ENCODE results near the gene YLPM1.

Gene YLPM1

DNA sequence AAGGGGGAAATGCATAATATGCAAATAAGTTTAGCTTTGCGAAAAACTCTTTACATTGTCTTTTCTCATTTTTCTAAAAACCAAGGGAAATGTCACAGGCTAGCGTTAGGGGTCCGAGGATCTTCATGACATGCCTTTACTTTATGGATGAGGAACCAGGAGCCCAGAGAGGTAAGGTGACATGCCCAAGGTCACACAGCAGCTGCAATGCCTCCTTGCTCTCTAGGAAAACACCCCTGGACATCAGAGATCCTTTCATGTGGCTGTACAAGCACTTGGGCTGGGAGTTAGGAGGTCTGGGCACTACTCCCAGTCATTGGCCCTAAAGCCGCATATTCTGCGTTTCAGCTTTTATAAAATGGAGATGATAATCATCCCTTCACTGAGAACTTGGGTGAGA is 112.1 kb downstream of the YLPM1 start:
- no peak overlapping the region for H3K4me3 ChIP-seq (replicated peaks; ENCODE audit: low read depth, low read length)
- TF ChIP-seq, protein P1, sequence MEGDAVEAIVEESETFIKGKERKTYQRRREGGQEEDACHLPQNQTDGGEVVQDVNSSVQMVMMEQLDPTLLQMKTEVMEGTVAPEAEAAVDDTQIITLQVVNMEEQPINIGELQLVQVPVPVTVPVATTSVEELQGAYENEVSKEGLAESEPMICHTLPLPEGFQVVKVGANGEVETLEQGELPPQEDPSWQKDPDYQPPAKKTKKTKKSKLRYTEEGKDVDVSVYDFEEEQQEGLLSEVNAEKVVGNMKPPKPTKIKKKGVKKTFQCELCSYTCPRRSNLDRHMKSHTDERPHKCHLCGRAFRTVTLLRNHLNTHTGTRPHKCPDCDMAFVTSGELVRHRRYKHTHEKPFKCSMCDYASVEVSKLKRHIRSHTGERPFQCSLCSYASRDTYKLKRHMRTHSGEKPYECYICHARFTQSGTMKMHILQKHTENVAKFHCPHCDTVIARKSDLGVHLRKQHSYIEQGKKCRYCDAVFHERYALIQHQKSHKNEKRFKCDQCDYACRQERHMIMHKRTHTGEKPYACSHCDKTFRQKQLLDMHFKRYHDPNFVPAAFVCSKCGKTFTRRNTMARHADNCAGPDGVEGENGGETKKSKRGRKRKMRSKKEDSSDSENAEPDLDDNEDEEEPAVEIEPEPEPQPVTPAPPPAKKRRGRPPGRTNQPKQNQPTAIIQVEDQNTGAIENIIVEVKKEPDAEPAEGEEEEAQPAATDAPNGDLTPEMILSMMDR (IDR thresholded peaks at IDR 0.05; ENCODE audit: low read depth, low read length, missing control alignments), result no peak
- DNase-seq (ENCODE audit: extremely low read depth, low read depth), result no peak

DNA sequence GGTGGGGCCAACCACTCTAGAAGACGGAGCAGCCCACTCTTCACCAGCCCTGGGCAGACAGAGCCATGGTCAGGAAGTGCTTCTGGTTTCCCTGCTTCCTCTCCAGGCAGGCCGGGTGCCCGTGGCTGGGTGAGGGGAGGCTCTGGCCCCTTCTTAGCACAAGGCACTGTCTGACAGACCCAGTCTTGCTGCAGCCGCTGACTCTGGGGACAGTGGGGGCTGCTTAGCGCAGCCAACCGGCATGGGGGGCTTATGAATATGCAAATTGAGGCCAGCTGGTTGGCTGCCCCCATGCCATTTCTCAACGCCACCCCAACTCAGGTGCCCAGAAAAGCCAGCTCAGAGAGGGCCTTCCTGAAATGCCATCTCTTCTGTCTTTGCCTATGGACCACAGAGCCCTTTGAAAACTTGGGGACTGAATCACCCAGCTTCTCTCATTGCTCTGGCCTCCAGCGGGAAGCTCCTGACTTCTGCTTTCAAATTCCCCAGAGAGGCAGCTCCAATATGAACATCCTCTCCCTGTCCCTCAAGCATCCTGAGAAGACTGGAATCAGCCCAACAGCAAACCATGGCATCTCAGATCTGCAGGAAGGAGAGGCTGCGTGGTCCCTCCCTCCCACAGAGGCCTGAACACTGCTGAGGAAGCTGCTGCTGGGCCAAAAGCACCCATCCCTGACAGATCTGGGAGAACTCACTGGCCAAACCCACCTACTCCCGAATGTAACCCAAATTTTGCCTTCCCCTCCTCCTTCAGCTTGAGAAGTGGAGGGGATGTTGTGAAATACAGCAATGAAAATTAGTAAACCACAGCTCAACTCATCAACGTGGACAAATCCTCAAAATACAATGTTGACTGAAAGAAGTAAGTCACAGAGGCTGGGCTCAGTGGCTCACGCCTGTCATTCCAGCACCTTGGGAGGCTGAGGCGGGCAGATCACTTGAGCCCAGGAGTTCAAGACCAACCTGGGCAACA is 113.1 kb downstream of the YLPM1 start, which contains the start of gene PROX2:
PROX2 (minus strand) TSS at position 205 of the 973 bp plus-strand sequence. CDS start 12,311 bp downstream, outside the sequence.
- TF ChIP-seq, protein P1 (IDR thresholded peaks at IDR 0.05; ENCODE audit: low read depth, low read length, missing control alignments), result no peak
- H3K4me3 ChIP-seq (replicated peaks; ENCODE audit: low read depth, low read length), result no peak within 1 kb of the TSS
- no peak for DNase-seq (ENCODE audit: extremely low read depth, low read depth)

DNA sequence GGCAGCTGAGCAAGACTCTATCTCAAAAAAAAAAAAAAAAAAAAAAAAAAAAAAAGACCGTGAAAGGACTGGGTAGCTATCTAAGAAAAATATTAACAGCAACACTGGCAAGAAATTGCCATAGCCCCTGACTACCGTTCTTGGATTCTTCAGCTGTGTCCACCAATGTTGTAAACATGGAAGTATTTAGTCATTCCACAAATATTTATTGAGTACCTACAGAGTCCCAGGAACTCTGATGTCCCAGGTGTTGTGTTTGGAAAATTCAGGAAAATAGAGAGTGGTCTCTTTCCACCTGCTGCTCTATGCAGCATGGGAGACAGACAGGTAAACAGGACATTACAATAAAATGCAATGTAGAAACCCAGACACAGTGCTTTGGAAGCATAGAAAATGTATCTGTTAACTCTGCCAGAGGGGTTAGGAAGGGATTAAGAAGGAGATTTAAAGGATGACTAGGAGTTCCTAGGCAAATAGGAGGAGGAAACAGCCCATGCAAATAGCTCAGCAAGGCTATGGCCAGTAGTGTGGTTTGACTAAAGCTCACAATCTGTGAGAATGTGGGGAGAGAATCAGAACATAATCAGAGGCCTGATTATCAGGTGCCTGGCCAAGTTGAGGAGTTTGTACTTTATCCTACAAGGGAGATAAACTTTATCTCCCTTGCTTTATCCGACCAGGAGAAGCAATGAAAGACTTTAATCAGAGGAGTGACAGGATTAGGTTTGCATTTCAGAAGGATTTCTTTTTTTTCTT is 116.5 kb downstream of the YLPM1 start:
- no peak overlapping the region for H3K4me3 ChIP-seq (replicated peaks; ENCODE audit: low read depth, low read length)
- TF ChIP-seq, protein P1 (IDR thresholded peaks at IDR 0.05; ENCODE audit: low read depth, low read length, missing control alignments), result no peak
- DNase-seq (ENCODE audit: extremely low read depth, low read depth), result no peak

DNA sequence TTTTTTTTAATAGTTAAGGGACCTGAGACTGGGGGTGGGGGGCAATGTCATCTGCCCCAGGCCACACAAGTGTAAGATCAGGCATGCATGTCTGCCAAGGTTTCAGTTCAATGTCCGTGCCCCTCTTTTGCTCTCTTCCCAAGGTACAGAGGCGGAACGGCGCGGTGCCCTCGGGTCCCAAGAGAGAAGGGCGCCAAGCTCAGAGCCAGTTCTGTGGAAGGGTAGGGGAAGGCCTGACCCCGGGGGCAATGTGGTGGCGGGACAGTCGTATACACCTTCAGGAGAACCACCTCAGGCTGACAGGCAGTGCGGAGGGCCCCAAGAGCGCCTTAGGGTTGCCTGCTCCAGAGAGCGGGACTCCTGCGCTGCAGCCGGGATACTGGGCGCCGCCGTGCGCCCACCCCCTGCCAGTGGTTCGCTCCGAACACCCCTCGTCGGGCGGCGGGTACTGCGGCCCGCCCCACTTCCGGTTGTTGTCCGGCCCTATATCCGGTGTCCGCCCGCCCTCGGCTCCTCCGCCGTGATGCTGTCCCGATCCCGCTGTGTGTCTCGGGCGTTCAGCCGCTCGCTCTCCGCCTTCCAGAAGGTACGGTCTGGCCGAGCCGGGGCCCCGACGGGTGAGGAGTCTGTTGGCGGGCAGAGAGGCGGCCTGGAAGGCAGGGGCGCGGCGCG is 118.5 kb downstream of the YLPM1 start, which contains the start of gene DLST:
DLST (plus strand) TSS at position 486 of the 672 bp plus-strand sequence; CDS start at position 524, 38 bp downstream.
- DNase-seq (ENCODE audit: extremely low read depth, low read depth), result peak; percentile 50
- peak within 1 kb of the TSS; percentile 77 for H3K4me3 ChIP-seq (replicated peaks; ENCODE audit: low read depth, low read length)

DNA sequence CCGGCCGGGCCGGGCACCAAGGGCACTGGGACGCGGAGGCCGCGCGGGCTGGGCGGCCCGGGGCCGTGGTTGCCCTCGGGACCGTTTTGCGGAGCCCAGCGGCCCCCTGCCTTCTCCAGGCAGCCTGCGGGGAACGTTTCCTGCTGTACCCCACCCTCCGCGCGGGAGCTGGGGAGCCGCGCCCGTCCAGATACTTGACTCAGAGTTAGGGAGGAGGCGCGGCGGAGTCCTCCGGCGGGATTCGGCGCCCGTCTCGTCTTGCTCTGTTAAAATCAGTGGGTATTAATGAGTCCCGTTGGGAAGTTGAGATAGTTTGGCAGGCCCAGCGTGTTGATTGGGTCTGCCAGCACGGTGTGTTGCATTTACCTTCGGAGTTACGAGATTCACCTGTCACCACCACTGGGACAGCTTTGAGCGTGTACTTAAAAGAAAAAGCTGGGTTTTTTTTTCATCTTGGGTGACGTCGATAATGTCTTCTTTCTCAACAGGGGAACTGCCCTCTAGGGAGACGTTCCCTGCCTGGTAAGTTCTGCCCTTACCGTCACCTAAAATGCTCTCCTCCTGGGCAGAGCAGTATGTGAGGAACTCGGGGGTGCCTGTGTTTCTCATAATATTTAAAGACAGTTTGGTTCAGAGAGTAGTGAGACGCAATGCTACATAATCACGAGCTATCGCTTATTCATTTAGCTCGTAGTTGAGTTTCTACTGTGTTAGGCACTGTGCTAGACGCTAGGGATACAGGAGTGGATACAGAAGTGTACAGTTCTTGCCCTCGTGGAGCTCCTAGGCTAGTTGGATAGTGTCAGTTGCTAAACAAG is 119.2 kb downstream of the YLPM1 start:
- TF ChIP-seq, protein P1 (IDR thresholded peaks at IDR 0.05; ENCODE audit: low read depth, low read length, missing control alignments), result no peak
- peak overlapping the region; percentile 77 for H3K4me3 ChIP-seq (replicated peaks; ENCODE audit: low read depth, low read length)
- DNase-seq (ENCODE audit: extremely low read depth, low read depth), result no peak

More for the DNA sequence above, 118.5 kb downstream of the YLPM1 start, which contains the start of gene DLST:
- TF ChIP-seq, protein P1 (IDR thresholded peaks at IDR 0.05; ENCODE audit: low read depth, low read length, missing control alignments), result no peak

Data from HFF-Myc (cell line).